SJSA1 (cell line): ENCODE results near the gene DNAJC21. TPM values are rescaled to one million over a fixed set of nuclear protein-coding genes. Genes with fewer than 3 reads are reported as not detected.

ENCODE experiments used
- DNase-seq, 2 experiments: peaks; one replicate each; pipeline ENCODE4 v3.0.0-alpha.2; 2015 to 2020; ENCODE audit warnings: low spot score in 2 of 2, low read depth in 1 of 2
- H3K27ac ChIP-seq: fragments of 250-450 bp; sonication (Bioruptor Pico); 2 replicates; pipeline ENCODE4 v1.5.1; 2020; ENCODE audit warnings: mild to moderate bottlenecking, moderate library complexity
- H3K27me3 ChIP-seq: fragments of 250-450 bp; sonication (Bioruptor Pico); replicated peaks from 2 replicates; pipeline ENCODE4 v1.5.1; 2020; ENCODE audit warnings: mild to moderate bottlenecking, moderate library complexity
- H3K36me3 ChIP-seq: fragments of 250-450 bp; sonication (Bioruptor Pico); 2 replicates; pipeline ENCODE4 v1.5.1; 2020; ENCODE audit warnings: mild to moderate bottlenecking
- H3K4me1 ChIP-seq: fragments of 250-450 bp; sonication (Bioruptor Pico); replicated peaks from 2 replicates; pipeline ENCODE4 v1.6.1; 2021; ENCODE audit warnings: mild to moderate bottlenecking
- H3K4me3 ChIP-seq: fragments of 250-450 bp; sonication (Bioruptor Pico); 2 replicates; pipeline ENCODE4 v1.5.1; 2020; ENCODE audit warnings: mild to moderate bottlenecking
- H3K9me3 ChIP-seq: fragments of 250-450 bp; sonication (Bioruptor Pico); replicated peaks from 2 replicates; pipeline ENCODE4 v1.5.1; 2020; ENCODE audit warnings: mild to moderate bottlenecking
- total RNA-seq: library from RNA; depleted of rRNA; stranded (reverse); fragments of >200 nt; shearing (Covaris generic); gene quantifications from 2 replicates; pipeline ENCODE4 v1.2.3, GENCODE V29; 2014; rRNA removed

The DNAJC21 gene
- total RNA-seq: 48.2 and 53.3 TPM in 2 replicates

DNA sequence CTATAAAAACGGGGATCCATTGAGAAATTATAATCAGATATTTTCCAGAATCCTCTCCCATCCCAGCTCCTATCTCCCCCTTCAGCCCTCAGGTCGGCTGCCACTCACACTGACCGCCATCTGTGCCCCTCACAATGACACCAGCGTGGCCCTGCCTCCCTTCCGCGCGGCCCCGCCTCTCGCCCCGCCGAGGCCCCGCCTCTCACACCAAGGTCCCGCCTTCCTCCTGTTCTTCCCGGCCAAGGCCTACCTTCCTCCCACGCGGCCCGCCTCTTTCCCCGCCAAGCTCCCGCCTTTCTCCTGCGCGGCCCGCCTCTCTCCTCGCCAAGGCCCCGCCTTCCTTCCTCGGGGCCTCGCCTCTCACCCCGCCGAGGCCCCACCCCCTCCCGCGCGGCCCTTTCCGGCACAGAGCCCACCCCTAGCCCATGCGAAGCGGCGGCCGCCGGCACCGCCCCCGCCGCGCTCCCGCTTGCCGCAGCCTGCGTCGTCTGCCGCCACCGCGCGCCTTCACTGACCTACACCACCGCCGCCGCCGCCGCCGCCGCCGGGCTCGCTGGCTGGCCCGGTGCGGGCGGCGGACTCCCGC, at the start of gene DNAJC21:
TSS of gene DNAJC21 (plus strand) at position 426 of the 586 bp plus-strand sequence. CDS start 261 bp downstream, outside the sequence.
- Histone ChIP-seq H3K9me3 (no peaks in the 10 kb centered on the region), H3K36me3 (peaks cover 40% of the 10 kb centered on the region), H3K4me1 (peaks cover 18% of the 10 kb centered on the region), H3K4me3 (peak within 1 kb of the TSS; percentile 94), H3K27ac (peak within 1 kb of the TSS; percentile 53), H3K27me3 (no peaks in the 10 kb centered on the region)
- DNase-seq: peak; percentile 98

DNA sequence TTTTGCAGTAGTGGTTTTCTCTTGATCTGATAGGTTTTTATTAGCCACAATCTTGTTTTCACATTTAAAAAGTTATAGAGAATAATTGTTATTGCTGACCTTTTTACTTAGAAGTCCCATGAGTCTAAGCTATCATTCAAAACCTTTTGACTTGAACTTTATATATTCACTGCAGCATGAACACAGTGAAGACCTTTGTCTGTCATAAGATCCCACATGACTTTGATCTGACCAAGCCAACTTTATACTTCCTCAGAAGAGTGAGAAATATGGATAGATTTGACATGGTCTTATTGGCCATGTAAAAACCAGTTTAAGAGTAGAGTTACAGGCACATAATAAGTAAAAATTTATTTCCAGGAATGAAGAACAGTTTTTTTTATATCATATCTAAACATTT, 48.1 kb upstream of the DNAJC21 start:
- no peak for DNase-seq
- H3K4me3 ChIP-seq: no peak overlapping the region
- no peak overlapping the region for H3K27ac ChIP-seq
- H3K36me3 ChIP-seq: no peaks in the 10 kb centered on the region
- H3K9me3 ChIP-seq: no peaks in the 10 kb centered on the region
- no peaks in the 10 kb centered on the region for H3K4me1 ChIP-seq
- peaks cover 13% of the 10 kb centered on the region; the same call in 1 of the 2 replicates for H3K27me3 ChIP-seq

DNA sequence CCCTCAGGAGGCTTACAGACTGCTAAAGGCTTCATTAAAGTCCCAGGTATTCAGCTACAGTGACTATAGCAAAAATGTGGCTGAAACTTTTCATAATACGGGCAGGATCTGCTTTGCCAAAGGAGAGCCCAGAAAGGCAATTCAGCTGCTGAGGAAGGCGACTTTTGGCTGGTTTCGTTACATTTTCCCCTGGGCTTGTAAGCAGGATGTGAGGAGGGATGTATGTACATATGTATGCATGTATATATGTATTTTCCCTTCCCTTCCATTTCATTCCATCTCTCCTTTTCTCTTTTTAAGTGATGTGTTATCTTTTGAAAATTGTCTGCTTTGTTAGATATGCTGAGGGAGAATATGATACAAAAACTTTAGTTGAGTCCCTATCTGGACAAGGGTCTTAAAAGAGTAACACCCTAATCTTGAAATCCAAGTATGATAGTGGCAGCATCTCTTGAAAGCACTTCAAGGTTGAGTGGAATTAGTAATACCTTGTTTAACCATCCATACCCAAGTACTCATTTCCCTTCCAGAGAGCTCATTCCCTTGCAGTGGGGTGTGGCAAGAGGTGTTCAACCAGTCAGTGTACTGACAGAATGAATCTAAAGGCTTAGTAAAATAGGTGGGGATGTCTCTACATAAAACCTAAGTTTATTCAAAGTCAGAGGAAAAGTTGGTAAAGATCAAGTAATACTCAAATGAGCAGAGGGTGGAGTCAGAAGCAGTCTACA, 42.8 kb upstream of the DNAJC21 start:
- Histone ChIP-seq H3K9me3 (no peaks in the 10 kb centered on the region), H3K27ac (no peak overlapping the region), H3K4me1 (no peaks in the 10 kb centered on the region), H3K36me3 (no peaks in the 10 kb centered on the region), H3K27me3 (peaks cover 33% of the 10 kb centered on the region), H3K4me3 (no peak overlapping the region)
- DNase-seq: no peak

DNA sequence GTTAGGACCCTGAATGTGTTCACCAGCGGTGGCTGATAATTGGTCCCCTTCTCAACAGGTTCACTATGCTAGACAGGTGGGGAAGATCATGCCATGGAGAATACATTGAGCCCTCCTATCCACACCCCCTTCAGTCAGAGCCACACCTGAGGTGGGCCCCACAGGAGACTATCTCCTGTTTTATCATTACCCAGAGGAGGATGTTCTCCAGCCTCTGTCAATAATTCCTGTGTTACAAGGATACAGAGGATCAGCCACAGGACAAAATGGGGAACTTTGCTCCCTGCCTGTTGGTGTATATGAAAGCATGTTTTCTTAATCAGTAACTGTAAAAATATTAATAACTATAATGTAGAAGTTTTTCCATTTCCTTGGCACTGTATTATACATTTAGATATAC, 40.0 kb upstream of the DNAJC21 start:
- H3K4me3 ChIP-seq: no peak overlapping the region
- H3K27ac ChIP-seq: no peak overlapping the region
- no peak for DNase-seq
- H3K27me3 ChIP-seq: peaks cover 27% of the 10 kb centered on the region
- no peaks in the 10 kb centered on the region for H3K36me3 ChIP-seq
- H3K4me1 ChIP-seq: no peaks in the 10 kb centered on the region
- H3K9me3 ChIP-seq: no peaks in the 10 kb centered on the region

DNA sequence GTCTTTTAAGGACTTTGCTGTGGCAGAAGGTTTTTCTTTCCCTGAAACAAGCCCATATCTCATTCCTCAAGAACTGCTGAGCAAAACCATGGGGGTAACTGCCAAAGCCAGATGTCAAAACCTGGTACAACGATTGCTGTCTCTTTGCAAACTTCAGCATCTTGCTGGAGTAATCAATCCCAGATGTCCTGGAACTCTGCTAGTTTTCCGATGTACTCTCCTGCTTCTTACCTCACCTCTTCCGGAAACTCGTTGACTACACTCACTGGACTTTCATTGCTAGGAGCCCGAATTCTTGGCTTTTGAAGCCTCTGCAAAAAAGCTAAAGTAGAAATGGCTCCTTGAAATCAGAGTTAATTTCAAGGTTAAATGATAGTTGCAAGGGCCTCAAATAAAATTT, 37.4 kb upstream of the DNAJC21 start:
- no peak for DNase-seq
- Histone ChIP-seq H3K9me3 (no peaks in the 10 kb centered on the region), H3K4me1 (no peaks in the 10 kb centered on the region), H3K27me3 (peaks cover 20% of the 10 kb centered on the region), H3K36me3 (no peaks in the 10 kb centered on the region), H3K27ac (no peak overlapping the region), H3K4me3 (no peak overlapping the region)

GRCh38 chr5:34892414-34892813, 36.9 kb upstream of the DNAJC21 start:
- Histone ChIP-seq H3K36me3 (no peaks in the 10 kb centered on the region), H3K27me3 (peaks cover 16% of the 10 kb centered on the region; the same call in 1 of the 2 replicates), H3K4me1 (no peaks in the 10 kb centered on the region), H3K27ac (no peak overlapping the region), H3K9me3 (no peaks in the 10 kb centered on the region), H3K4me3 (no peak overlapping the region)
- no peak for DNase-seq

DNA sequence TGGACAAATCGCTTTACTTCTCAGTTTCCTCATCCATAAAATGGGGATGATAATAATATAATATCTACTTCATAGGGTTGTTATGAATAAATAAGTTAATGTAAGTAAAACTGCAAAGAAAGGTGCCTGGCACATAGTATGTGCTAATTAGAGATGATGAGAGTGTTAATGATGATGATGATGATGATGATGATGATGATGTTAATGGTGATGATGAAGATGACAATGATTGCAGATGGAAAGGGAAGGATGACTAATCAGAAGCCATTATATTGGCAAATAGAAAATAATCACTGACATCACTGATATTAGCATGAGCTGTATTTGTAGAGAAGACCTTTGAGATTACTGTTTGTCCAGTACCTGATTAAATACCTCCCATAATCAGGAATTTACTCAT, 34.6 kb upstream of the DNAJC21 start:
- no peak overlapping the region for H3K27ac ChIP-seq
- H3K4me1 ChIP-seq: no peaks in the 10 kb centered on the region
- H3K4me3 ChIP-seq: no peak overlapping the region
- DNase-seq: no peak
- H3K27me3 ChIP-seq: peaks cover 11% of the 10 kb centered on the region; the same call in 1 of the 2 replicates
- H3K36me3 ChIP-seq: no peaks in the 10 kb centered on the region
- no peaks in the 10 kb centered on the region for H3K9me3 ChIP-seq

DNA sequence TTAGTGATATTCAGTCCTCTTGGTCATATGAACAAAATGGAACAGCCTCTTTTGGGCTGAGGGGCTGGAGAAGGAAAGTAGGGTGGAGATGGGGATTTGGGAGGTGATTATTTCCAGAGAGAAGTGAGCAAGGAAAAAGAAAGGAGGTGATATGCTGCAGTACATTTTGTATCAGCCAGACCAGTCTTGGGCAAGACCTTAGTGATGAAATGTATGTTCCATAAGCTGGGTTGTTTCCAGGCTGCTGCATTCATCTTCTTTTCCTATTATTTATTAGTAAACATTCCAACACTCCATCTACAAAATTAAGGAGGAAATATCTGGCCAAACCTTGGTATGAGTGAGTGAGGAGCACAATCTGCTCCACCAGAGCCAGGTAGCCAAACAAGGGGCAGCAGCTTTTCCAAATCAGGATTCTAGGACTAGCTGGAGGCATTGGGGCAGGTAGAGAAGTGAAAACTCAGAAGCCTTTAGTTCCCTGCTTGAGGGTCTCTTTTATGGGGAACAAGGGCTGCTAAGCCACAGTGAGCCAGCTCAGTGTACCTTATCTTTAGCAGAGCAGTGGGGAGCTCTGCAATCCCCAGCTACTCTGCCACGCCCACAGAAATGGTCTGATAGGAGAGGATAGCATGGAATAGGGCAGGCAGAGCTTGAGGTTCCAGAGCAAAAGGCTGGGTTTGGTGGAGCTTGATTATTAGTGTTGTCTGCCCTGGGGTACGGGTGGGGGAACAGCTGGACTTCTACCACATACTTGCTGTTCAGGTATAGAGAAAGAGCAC, 33.5 kb upstream of the DNAJC21 start:
- no peaks in the 10 kb centered on the region for H3K9me3 ChIP-seq
- H3K4me1 ChIP-seq: no peaks in the 10 kb centered on the region
- peaks cover 11% of the 10 kb centered on the region; the same call in 1 of the 2 replicates for H3K27me3 ChIP-seq
- H3K27ac ChIP-seq: no peak overlapping the region
- DNase-seq: no peak
- no peak overlapping the region for H3K4me3 ChIP-seq
- H3K36me3 ChIP-seq: no peaks in the 10 kb centered on the region

- H3K4me1 ChIP-seq: no peaks in the 10 kb centered on the region
- H3K9me3 ChIP-seq: no peaks in the 10 kb centered on the region
- 0 out of 2 replicates have a peak, but pooled peaks cover 3% of the 10 kb centered on the region for H3K27me3 ChIP-seq
- no peak overlapping the region for H3K4me3 ChIP-seq
- DNase-seq: no peak
- peaks cover 4% of the 10 kb centered on the region; the same call in 1 of the 2 replicates for H3K36me3 ChIP-seq
- no peak overlapping the region for H3K27ac ChIP-seq
These were observed 31.7 kb upstream of the DNAJC21 start for GRCh38 chr5:34897646-34898045.

DNA sequence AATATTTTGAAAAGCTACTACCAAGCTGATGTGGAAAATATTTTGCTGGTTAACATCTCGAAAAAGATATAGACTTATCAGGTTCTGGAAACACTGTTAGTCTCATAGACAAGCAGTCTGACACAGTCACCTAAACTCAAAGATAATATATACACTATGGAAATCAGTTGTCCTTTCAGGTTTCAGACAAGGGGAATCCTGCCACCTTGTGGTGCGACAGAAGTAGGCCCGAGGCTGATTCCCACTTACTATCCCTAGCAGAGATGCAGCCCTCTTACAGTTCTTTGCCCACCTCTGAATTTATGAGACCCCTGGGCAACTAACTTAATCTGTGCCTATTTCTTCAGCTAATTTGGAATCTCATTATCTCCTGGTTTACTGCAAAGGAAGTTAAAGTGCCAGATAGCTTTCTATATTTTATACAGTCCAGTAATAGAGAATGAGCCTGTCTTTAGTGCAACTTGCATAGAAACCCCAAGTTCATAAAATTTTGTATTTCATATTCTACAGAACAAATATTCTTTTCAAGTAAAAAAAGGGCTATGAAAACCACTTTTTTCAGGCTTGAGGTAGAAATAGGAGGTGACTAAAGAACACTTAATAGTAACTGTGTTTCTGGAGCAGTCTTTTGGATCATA, 31.0 kb upstream of the DNAJC21 start:
- H3K4me3 ChIP-seq: no peak overlapping the region
- H3K36me3 ChIP-seq: peaks cover 5% of the 10 kb centered on the region; the same call in 1 of the 2 replicates
- H3K27me3 ChIP-seq: 0 out of 2 replicates have a peak, but pooled peaks cover 3% of the 10 kb centered on the region
- H3K27ac ChIP-seq: no peak overlapping the region
- no peaks in the 10 kb centered on the region for H3K4me1 ChIP-seq
- peak; percentile 50 to 61 for DNase-seq
- no peaks in the 10 kb centered on the region for H3K9me3 ChIP-seq

- H3K27ac ChIP-seq: no peak overlapping the region
- H3K36me3 ChIP-seq: peaks cover 5% of the 10 kb centered on the region; the same call in 1 of the 2 replicates
- H3K4me3 ChIP-seq: no peak overlapping the region
These were observed 30.3 kb upstream of the DNAJC21 start for GRCh38 chr5:34899066-34899465.

DNA sequence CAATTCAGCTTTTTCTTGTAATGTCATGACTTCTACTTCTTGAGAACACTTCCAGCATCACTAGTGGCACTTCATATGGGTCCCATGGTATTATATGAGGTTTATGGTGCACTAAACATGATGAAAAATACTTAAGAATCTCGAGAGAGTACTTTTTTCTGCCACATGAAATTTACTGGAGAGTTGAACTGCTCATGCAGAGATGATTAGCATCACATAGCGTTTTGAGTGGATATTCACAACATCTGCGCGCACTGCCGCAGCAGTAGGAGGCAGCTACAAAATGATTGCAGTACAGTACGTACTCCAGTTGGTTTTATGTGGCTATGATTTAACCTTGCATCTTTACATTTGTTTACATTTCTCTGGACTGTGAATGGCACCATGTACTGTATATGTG, 28.7 kb upstream of the DNAJC21 start:
- DNase-seq: no peak
- Histone ChIP-seq H3K27me3 (no peaks in the 10 kb centered on the region), H3K4me1 (no peaks in the 10 kb centered on the region), H3K4me3 (no peak overlapping the region), H3K9me3 (no peaks in the 10 kb centered on the region), H3K27ac (no peak overlapping the region), H3K36me3 (peaks cover 15% of the 10 kb centered on the region)

More at GRCh38 chr5:34899066-34899465, 30.3 kb upstream of the DNAJC21 start:
- no peaks in the 10 kb centered on the region for H3K9me3 ChIP-seq
- no peak for DNase-seq
- H3K4me1 ChIP-seq: no peaks in the 10 kb centered on the region
- no peaks in the 10 kb centered on the region for H3K27me3 ChIP-seq

- H3K4me3 ChIP-seq: no peak overlapping the region
- H3K27me3 ChIP-seq: no peaks in the 10 kb centered on the region
- H3K36me3 ChIP-seq: peaks cover 28% of the 10 kb centered on the region
- no peak for DNase-seq
- H3K9me3 ChIP-seq: no peaks in the 10 kb centered on the region
- H3K4me1 ChIP-seq: no peaks in the 10 kb centered on the region
- no peak overlapping the region for H3K27ac ChIP-seq
These were observed 26.1 kb upstream of the DNAJC21 start for GRCh38 chr5:34903260-34903659.
